DND-41 (cell line): ENCODE data around the gene LEUTX.

Source experiments
- ATAC-seq: fragments of 200-7000 bp; cut with Tn5 transposase; 3 replicates; pipeline ENCODE4 v1.9.1; 2021; ENCODE audit warnings: low read depth; ENCODE audit not compliant: insufficient read depth
- DNase-seq: peaks from one replicate; pipeline ENCODE4 v3.0.0-alpha.2; 2020
- H2AFZ ChIP-seq: 2 replicates; pipeline ENCODE4 v1.6.0; 2012; ENCODE audit warnings: low read depth, low read length
- H3K27ac ChIP-seq: 2 replicates; pipeline ENCODE4 v1.5.1; 2012; ENCODE audit warnings: low read length, inconsistent platforms
- H3K27me3 ChIP-seq: fragments of 200-600 bp; sonication (generic); 2 replicates; pipeline ENCODE4 v1.6.0; 2012; ENCODE audit warnings: low read length, mild to moderate bottlenecking, inconsistent platforms; ENCODE audit not compliant: insufficient read depth, poor library complexity
- H3K36me3 ChIP-seq: 2 replicates; pipeline ENCODE4 v1.5.1; 2012; ENCODE audit warnings: low read length, inconsistent platforms; ENCODE audit not compliant: insufficient read depth
- H3K4me1 ChIP-seq: 2 replicates; pipeline ENCODE4 v1.5.1; 2012; ENCODE audit warnings: mild to moderate bottlenecking, low read length; ENCODE audit not compliant: insufficient read depth
- H3K4me2 ChIP-seq: 2 replicates; pipeline ENCODE4 v1.6.0; 2012; ENCODE audit warnings: mild to moderate bottlenecking, moderate library complexity, low read length, inconsistent platforms; ENCODE audit not compliant: insufficient read depth
- H3K4me3 ChIP-seq, 2 experiments: fragments of 200-600 bp in 1 of 2; shearing (Covaris generic) in 1 of 2; 2 replicates each; pipeline ENCODE4 v1.5.1; 2012 to 2016; ENCODE audit warnings: inconsistent platforms in 2 of 2, low read length in 2 of 2, mild to moderate bottlenecking in 2 of 2, low read depth in 1 of 2, moderate library complexity in 1 of 2
- H3K79me2 ChIP-seq: 2 replicates; pipeline ENCODE4 v1.6.0; 2012; ENCODE audit warnings: low read length, inconsistent platforms; ENCODE audit not compliant: insufficient read depth
- H3K9ac ChIP-seq: 2 replicates; pipeline ENCODE4 v1.6.0; 2012; ENCODE audit warnings: low read depth, mild to moderate bottlenecking, inconsistent platforms, low read length, moderate library complexity
- H3K9me3 ChIP-seq: 2 replicates; pipeline ENCODE4 v1.5.1; 2012; ENCODE audit warnings: low read length, moderate library complexity, mild to moderate bottlenecking, inconsistent platforms; ENCODE audit not compliant: insufficient read depth, severe bottlenecking
- H4K20me1 ChIP-seq: 2 replicates; pipeline ENCODE4 v1.6.0; 2012; ENCODE audit warnings: low read length; ENCODE audit not compliant: insufficient read depth
- EZH2 ChIP-seq: IDR thresholded peaks from 3 replicates; pipeline ENCODE4 v1.6.1; 2012; ENCODE audit warnings: borderline replicate concordance, low read depth, mild to moderate bottlenecking, moderate library complexity, low read length, inconsistent platforms; ENCODE audit not compliant: severe bottlenecking
- TF ChIP-seq, protein P1 (sequence below): IDR thresholded peaks from 2 replicates; pipeline ENCODE4 v1.5.1; 2012; ENCODE audit warnings: borderline replicate concordance, low read length, moderate library complexity, mild to moderate bottlenecking; ENCODE audit not compliant: poor library complexity, severe bottlenecking; ENCODE audit errors: extremely low read depth

The LEUTX gene

DNA sequence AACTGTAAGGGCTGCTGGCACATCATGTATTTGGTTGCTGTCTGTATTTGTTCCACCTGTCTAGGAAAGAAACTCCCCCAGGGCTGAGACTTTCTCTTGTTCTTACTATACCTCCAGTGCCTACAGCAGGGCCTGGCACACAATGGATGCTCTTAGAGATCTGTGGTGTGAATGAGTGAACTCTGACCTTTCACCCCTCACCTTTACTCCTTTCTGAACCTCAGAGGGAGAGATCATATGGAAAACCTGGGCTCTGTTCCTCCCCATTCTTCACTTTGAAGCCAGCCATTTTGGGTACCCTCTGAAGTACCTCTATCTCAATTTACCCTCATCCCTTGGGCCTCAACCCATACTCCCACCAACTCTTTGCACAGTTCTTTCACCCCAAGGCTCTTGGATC, 52.2 kb downstream of the LEUTX start:
- H4K20me1 ChIP-seq: peaks cover 6% of the 10 kb centered on the region; the same call in 1 of the 2 replicates
- no peak for ATAC-seq
- TF ChIP-seq EZH2: no peak
- TF ChIP-seq, protein P1, sequence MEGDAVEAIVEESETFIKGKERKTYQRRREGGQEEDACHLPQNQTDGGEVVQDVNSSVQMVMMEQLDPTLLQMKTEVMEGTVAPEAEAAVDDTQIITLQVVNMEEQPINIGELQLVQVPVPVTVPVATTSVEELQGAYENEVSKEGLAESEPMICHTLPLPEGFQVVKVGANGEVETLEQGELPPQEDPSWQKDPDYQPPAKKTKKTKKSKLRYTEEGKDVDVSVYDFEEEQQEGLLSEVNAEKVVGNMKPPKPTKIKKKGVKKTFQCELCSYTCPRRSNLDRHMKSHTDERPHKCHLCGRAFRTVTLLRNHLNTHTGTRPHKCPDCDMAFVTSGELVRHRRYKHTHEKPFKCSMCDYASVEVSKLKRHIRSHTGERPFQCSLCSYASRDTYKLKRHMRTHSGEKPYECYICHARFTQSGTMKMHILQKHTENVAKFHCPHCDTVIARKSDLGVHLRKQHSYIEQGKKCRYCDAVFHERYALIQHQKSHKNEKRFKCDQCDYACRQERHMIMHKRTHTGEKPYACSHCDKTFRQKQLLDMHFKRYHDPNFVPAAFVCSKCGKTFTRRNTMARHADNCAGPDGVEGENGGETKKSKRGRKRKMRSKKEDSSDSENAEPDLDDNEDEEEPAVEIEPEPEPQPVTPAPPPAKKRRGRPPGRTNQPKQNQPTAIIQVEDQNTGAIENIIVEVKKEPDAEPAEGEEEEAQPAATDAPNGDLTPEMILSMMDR: no peak

DNA sequence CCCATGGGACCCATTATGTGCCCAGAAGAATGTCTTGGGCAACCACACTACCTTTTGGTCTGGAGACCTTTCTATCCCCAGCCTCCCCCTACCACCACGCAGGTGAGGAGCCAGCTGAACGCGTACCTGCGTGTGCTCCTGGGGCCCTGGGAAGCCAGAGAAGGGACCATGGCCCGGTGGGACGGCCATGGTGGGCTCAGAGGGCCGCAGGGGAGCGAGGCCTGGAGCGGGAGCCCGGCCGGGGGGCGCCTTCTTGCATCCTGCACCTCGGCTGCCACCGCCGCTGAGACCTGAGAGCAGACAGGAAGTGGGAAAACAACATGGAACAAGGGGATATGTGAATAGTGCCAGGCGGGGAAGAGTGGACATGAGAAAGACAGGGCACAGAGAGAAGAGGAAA, 53.0 kb downstream of the LEUTX start:
- peak overlapping the region; percentile 72; the same call in 1 of the 2 replicates for H3K4me2 ChIP-seq
- peaks cover 8% of the 10 kb centered on the region for H3K79me2 ChIP-seq
- DNase-seq (no peak), ATAC-seq (no peak)
- no peak overlapping the region for H3K9ac ChIP-seq
- TF ChIP-seq EZH2: no peak
- TF ChIP-seq, protein P1: no peak
- H3K27ac ChIP-seq: no peak overlapping the region
- H3K4me1 ChIP-seq: peaks cover 32% of the 10 kb centered on the region
- H4K20me1 ChIP-seq: peaks cover 6% of the 10 kb centered on the region; the same call in 1 of the 2 replicates
- no peaks in the 10 kb centered on the region for H3K9me3 ChIP-seq
- H2AFZ ChIP-seq: no peak overlapping the region
- no peaks in the 10 kb centered on the region for H3K27me3 ChIP-seq
- no peak overlapping the region; a peak in 1 of 4 replicates for H3K4me3 ChIP-seq
- peaks cover 66% of the 10 kb centered on the region for H3K36me3 ChIP-seq

More for the DNA sequence above, 52.2 kb downstream of the LEUTX start:
- DNase-seq: no peak
- Histone ChIP-seq H3K9ac (no peak overlapping the region), H3K9me3 (no peaks in the 10 kb centered on the region), H3K4me2 (no peak overlapping the region), H3K36me3 (peaks cover 61% of the 10 kb centered on the region), H3K4me3 (no peak overlapping the region), H2AFZ (no peak overlapping the region), H3K4me1 (peaks cover 32% of the 10 kb centered on the region), H3K27me3 (no peaks in the 10 kb centered on the region), H3K79me2 (peaks cover 8% of the 10 kb centered on the region), H3K27ac (no peak overlapping the region)

DNA sequence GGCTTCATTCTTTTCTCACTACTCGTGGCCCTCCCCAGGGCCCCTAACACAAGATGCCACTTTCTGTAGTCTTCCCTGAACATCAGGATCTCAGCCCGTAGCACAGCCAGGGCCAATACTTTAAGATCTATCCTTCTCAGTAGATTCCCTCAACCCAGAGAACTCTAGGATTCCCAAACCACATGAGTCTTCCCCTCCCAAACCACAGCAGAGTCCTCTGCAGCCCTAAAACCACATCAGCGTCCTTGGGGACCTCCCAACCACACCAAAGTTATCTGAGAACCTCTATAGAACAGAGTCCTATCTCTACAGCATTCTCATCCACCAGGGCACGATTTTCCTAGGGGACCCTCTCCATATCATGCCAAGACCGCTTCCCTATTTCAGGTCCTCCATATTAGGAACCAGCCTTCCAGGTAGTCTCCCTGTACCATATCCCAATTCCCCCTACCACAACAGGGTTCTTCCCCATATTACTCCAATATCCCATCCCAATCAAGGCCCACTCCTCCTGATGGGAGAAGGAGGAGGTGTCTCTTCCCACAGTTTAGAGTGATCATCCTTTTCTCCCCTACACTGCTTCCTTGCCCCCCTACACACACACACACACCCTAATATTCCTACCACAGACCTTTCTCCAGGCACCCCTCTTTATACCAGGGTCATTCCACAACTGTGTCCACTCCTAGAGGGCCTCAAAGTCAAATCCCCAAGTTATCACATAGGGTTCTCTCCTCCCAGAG, 53.9 kb downstream of the LEUTX start:
- peaks cover 67% of the 10 kb centered on the region for H3K36me3 ChIP-seq
- no peaks in the 10 kb centered on the region for H3K9me3 ChIP-seq
- H3K27me3 ChIP-seq: no peaks in the 10 kb centered on the region
- peak; percentile 63 for DNase-seq
- peak; percentile 29; the same call in 2 of the 3 replicates for ATAC-seq
- H3K4me1 ChIP-seq: peaks cover 32% of the 10 kb centered on the region
- H3K4me2 ChIP-seq: peak overlapping the region; percentile 72
- H4K20me1 ChIP-seq: peaks cover 6% of the 10 kb centered on the region; the same call in 1 of the 2 replicates
- no peak overlapping the region for H2AFZ ChIP-seq
- peaks cover 8% of the 10 kb centered on the region for H3K79me2 ChIP-seq
- H3K4me3 ChIP-seq: peak overlapping the region; percentile 42 to 76; a peak in 3 of 4 replicates
- no peak for TF ChIP-seq EZH2
- TF ChIP-seq, protein P1: no peak
- H3K27ac ChIP-seq: peak overlapping the region; percentile 54
- peak overlapping the region; percentile 69 for H3K9ac ChIP-seq

DNA sequence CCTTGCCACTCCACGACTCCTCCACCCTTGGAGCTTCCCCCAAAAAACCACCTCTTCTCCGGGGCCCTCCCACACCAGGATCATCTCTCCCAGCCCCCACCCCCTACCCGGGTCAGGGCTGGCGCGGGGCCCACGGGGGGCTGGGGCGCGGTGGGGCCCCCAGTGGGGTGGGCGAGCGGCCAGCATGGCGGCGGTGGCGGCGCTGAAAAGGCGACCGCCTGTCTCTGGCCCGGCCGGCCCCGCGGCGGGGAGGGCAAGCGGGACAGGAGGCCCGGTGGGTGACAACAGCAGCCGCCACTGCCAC, 54.5 kb downstream of the LEUTX start:
- ATAC-seq (no peak), DNase-seq (no peak)
- Histone ChIP-seq H3K27me3 (no peaks in the 10 kb centered on the region), H3K36me3 (peaks cover 68% of the 10 kb centered on the region), H3K9me3 (no peaks in the 10 kb centered on the region), H3K4me1 (peaks cover 32% of the 10 kb centered on the region), H3K79me2 (peaks cover 9% of the 10 kb centered on the region), H2AFZ (peak overlapping the region; percentile 66; the same call in 1 of the 2 replicates), H3K4me2 (peak overlapping the region; percentile 72), H3K27ac (peak overlapping the region; percentile 54), H4K20me1 (peaks cover 6% of the 10 kb centered on the region; the same call in 1 of the 2 replicates), H3K9ac (peak overlapping the region; percentile 69), H3K4me3 (peak overlapping the region; percentile 42 to 76)
- TF ChIP-seq, protein P1: no peak
- no peak for TF ChIP-seq EZH2
